GM23338 (cell line): ENCODE results near the gene ABCG2. TPM values are rescaled to one million over a fixed set of nuclear protein-coding genes. Genes with fewer than 3 reads are reported as not detected.

ENCODE experiments used
- ATAC-seq: fragments of 200-7000 bp; cut with Tn5 transposase; 3 replicates; pipeline ENCODE4 v1.9.1; 2020
- DNase-seq: peaks from one replicate; pipeline ENCODE4 v3.0.0-alpha.2; 2015; ENCODE audit warnings: low spot score
- H2AFZ ChIP-seq: fragments of 200-600 bp; sonication (generic); 2 replicates; pipeline ENCODE4 v1.8.0; 2016; ENCODE audit warnings: antibody characterized with exemption, mild to moderate bottlenecking, moderate library complexity
- H3F3A ChIP-seq: fragments of 200-600 bp; sonication (generic); replicated peaks from 2 replicates; pipeline ENCODE4 v1.8.0; 2017; ENCODE audit warnings: antibody characterized with exemption, mixed run types, low read depth
- H3K27ac ChIP-seq: fragments of 200-600 bp; sonication (generic); 2 replicates; pipeline ENCODE4 v1.6.1; 2016; ENCODE audit warnings: low read depth
- H3K27me3 ChIP-seq: fragments of 200-600 bp; sonication (generic); 2 replicates; pipeline ENCODE4 v1.8.0; 2016; ENCODE audit warnings: mild to moderate bottlenecking, mixed run types, moderate library complexity; ENCODE audit not compliant: insufficient read depth
- H3K36me3 ChIP-seq: fragments of 200-600 bp; sonication (generic); 2 replicates; pipeline ENCODE4 v1.8.0; 2016; ENCODE audit warnings: mild to moderate bottlenecking; ENCODE audit not compliant: insufficient read depth
- H3K4me1 ChIP-seq: fragments of 200-600 bp; sonication (generic); 2 replicates; pipeline ENCODE4 v1.8.0; 2016; ENCODE audit warnings: mild to moderate bottlenecking, moderate library complexity; ENCODE audit not compliant: insufficient read depth
- H3K4me2 ChIP-seq: fragments of 200-600 bp; sonication (generic); 2 replicates; pipeline ENCODE4 v1.7.1; 2017; ENCODE audit warnings: mixed run types
- H3K4me3 ChIP-seq: fragments of 200-600 bp; sonication (generic); 2 replicates; pipeline ENCODE4 v1.6.1; 2016; ENCODE audit warnings: mixed run types
- H3K79me2 ChIP-seq: fragments of 200-600 bp; sonication (generic); replicated peaks from 2 replicates; pipeline ENCODE4 v1.8.0; 2017; ENCODE audit warnings: mild to moderate bottlenecking; ENCODE audit not compliant: insufficient read depth
- H3K9me2 ChIP-seq: fragments of 200-600 bp; sonication (generic); 2 replicates; pipeline ENCODE4 v1.8.0; 2017; ENCODE audit not compliant: insufficient read depth
- H4K20me1 ChIP-seq: fragments of 200-600 bp; sonication (generic); replicated peaks from 2 replicates; pipeline ENCODE4 v1.8.0; 2017; ENCODE audit warnings: mild to moderate bottlenecking; ENCODE audit not compliant: insufficient read depth
- H3K27ac Mint-ChIP-seq: 2 replicates; pipeline ENCODE4 v1.8.0; 2020; ENCODE audit warnings: inconsistent platforms, mild to moderate bottlenecking, moderate library complexity, mixed read lengths
- H3K27me3 Mint-ChIP-seq: 3 replicates; pipeline ENCODE4 v1.8.0; 2022; ENCODE audit warnings: low read depth, mild to moderate bottlenecking, moderate library complexity, mixed read lengths, inconsistent platforms; ENCODE audit not compliant: insufficient read depth, poor library complexity
- H3K36me3 Mint-ChIP-seq: 3 replicates; pipeline ENCODE4 v1.8.0; 2021; ENCODE audit warnings: low read depth, mild to moderate bottlenecking, inconsistent platforms, moderate library complexity, mixed read lengths
- H3K4me1 Mint-ChIP-seq: 3 replicates; pipeline ENCODE4 v1.8.0; 2020; ENCODE audit warnings: mild to moderate bottlenecking, inconsistent platforms, mixed read lengths
- H3K4me3 Mint-ChIP-seq: 3 replicates; pipeline ENCODE4 v1.8.0; 2021; ENCODE audit warnings: moderate library complexity, mild to moderate bottlenecking, inconsistent platforms, mixed read lengths
- H3K9me3 Mint-ChIP-seq: 3 replicates; pipeline ENCODE4 v1.8.0; 2020; ENCODE audit warnings: moderate library complexity, mild to moderate bottlenecking, inconsistent platforms, mixed read lengths
- CTCF ChIP-seq, 2 experiments: fragments of 200-600 bp in 1 of 2; sonication (generic) in 1 of 2; conservative IDR thresholded peaks; 2 replicates each; pipeline versions ENCODE4 v1.5.1 to v1.6.1; 2016 to 2017; ENCODE audit warnings: antibody characterized with exemption in 2 of 2, low read depth in 2 of 2, mild to moderate bottlenecking in 2 of 2, moderate library complexity in 1 of 2
- NANOG ChIP-seq: IDR thresholded peaks from 2 replicates; pipeline ENCODE4 v1.6.1; 2016; ENCODE audit warnings: antibody characterized with exemption, borderline replicate concordance
- POLR2AphosphoS5 ChIP-seq: IDR thresholded peaks from 2 replicates; pipeline ENCODE4 v1.6.1; 2016; ENCODE audit warnings: antibody characterized with exemption, low read depth
- STAT1 ChIP-seq: IDR thresholded peaks from one replicate; pipeline ENCODE4 v1.6.1; 2016; ENCODE audit warnings: antibody characterized with exemption; ENCODE audit not compliant: unreplicated experiment
- ZNF114 ChIP-seq: fragments of 250-450 bp; sonication (Bioruptor Pico); IDR thresholded peaks from 2 replicates; pipeline ENCODE4 v1.5.0; 2020; ENCODE audit warnings: mild to moderate bottlenecking, moderate library complexity
- ZNF462 ChIP-seq: fragments of 250-450 bp; sonication (Bioruptor Pico); IDR thresholded peaks from 2 replicates; pipeline ENCODE4 v1.5.0; 2020; ENCODE audit warnings: mild to moderate bottlenecking, moderate library complexity
- polyA plus RNA-seq: library from polyadenylated mRNA; unstranded; fragments of >200 nt; fragmentation: Nextera tagmentation; extraction: Ambion mirVana; gene quantifications from 2 replicates; pipeline ENCODE4 v1.2.1, GENCODE V29; 2016
- total RNA-seq: library from RNA; depleted of rRNA; stranded (reverse); fragments of >200 nt; shearing (Covaris generic); gene quantifications from 2 replicates; pipeline ENCODE4 v1.2.3, GENCODE V29; 2014

Gene ABCG2
- total and polyA plus RNA-seq, 2 experiments from 2014 or later, result 1.5 to 10.6 TPM

GRCh38 chr4:88059766-88060165, 98.7 kb downstream of the ABCG2 start (continued):
- no peak for TF ChIP-seq NANOG

GRCh38 chr4:88058295-88058694, 100.1 kb downstream of the ABCG2 start:
- Histone ChIP-seq H3K4me1 (no peaks in the 10 kb centered on the region), H3K4me3 (no peak overlapping the region), H3K9me2 (no peaks in the 10 kb centered on the region), H3K27me3 (no peaks in the 10 kb centered on the region), H4K20me1 (no peaks in the 10 kb centered on the region; the same call in 1 of the 2 replicates), H3K36me3 (peaks cover 39% of the 10 kb centered on the region; the same call in 1 of the 2 replicates), H3K27ac (no peak overlapping the region), H3F3A (no peaks in the 10 kb centered on the region), H3K79me2 (no peaks in the 10 kb centered on the region), H2AFZ (no peak overlapping the region), H3K4me2 (no peak overlapping the region)
- Mint-ChIP-seq H3K27me3 (peaks cover 3% of the 10 kb centered on the region), H3K27ac (no peak overlapping the region), H3K9me3 (no peaks in the 10 kb centered on the region), H3K4me3 (no peak overlapping the region), H3K4me1 (no peaks in the 10 kb centered on the region), H3K36me3 (peaks cover 49% of the 10 kb centered on the region)
- ATAC-seq (no peak), DNase-seq (no peak)
- TF ChIP-seq ZNF462 (CRISPR knock-in tag), result no peak
- TF ChIP-seq ZNF114 (CRISPR knock-in tag), result no peak
- no peak for TF ChIP-seq CTCF (conservative IDR thresholded peaks at IDR 0.05; ENCODE audit: low read depth in 2 of 2)
- no peak for TF ChIP-seq STAT1
- TF ChIP-seq POLR2AphosphoS5, result no peak
